Spinal cord (tissue), 10 donors: ENCODE measurements around the gene MAGEC2. TPM values are rescaled to one million over a fixed set of nuclear protein-coding genes. Genes with fewer than 3 reads are reported as not detected.
A peak's percentile ranks its signal among the peaks of the same experiment; 100 is the strongest.

Source experiments
- DNase-seq, 6 donors: peaks; one replicate each; pipeline versions ENCODE4 v3.0.0 to v3.0.0-alpha.2; 2013 to 2015; ENCODE audit warnings: low spot score in 6 of 6, low read depth in 4 of 6
- H3K27ac ChIP-seq: one replicate; pipeline ENCODE4 v1.5.1; 2013; ENCODE audit warnings: low read depth, low read length, control low read depth
- H3K27me3 ChIP-seq: one replicate; pipeline ENCODE4 v1.6.1; 2013; ENCODE audit warnings: low read length; ENCODE audit not compliant: control insufficient read depth, insufficient read depth
- H3K36me3 ChIP-seq: one replicate; pipeline ENCODE4 v1.6.1; 2013; ENCODE audit warnings: low read length; ENCODE audit not compliant: control insufficient read depth, insufficient read depth
- H3K4me1 ChIP-seq: one replicate; pipeline ENCODE4 v1.6.1; 2013; ENCODE audit warnings: low read length; ENCODE audit not compliant: control insufficient read depth, insufficient read depth
- H3K4me3 ChIP-seq: one replicate; pipeline ENCODE4 v1.5.1; 2013; ENCODE audit warnings: low read depth, low read length, control low read depth
- H3K9me3 ChIP-seq: one replicate; pipeline ENCODE4 v1.6.1; 2013; ENCODE audit warnings: low read length; ENCODE audit not compliant: control insufficient read depth, insufficient read depth
- WGBS: methylation state at CpG from one replicate; pipeline ENCODE4 v1.1.5; 2013; ENCODE audit warnings: missing lambda C conversion rate; ENCODE audit not compliant: insufficient coverage; 5-methylcytosine and 5-hydroxymethylcytosine counted together
- long read RNA-seq, 4 donors: transcript quantifications; one replicate each; lab custom pipeline, GENCODE V29; 2026
- polyA plus RNA-seq, 2 donors: library from polyadenylated mRNA; unstranded; fragments of 120-200 nt; gene quantifications; one replicate each; pipeline ENCODE4 v1.2.1, GENCODE V29; 2013; ENCODE audit not compliant: insufficient read length in 2 of 2
- total RNA-seq, 2 donors: library from RNA; depleted of rRNA in 1 of 2; stranded (reverse); fragments of 120-200 nt in 1 of 2; fragments of >200 nt in 1 of 2; gene quantifications; one replicate each; pipeline versions ENCODE4 v1.2.3 to v1.2.4, GENCODE V29; 2013 to 2014
- donor health status: healthy.

MAGEC2 gene, protein sequence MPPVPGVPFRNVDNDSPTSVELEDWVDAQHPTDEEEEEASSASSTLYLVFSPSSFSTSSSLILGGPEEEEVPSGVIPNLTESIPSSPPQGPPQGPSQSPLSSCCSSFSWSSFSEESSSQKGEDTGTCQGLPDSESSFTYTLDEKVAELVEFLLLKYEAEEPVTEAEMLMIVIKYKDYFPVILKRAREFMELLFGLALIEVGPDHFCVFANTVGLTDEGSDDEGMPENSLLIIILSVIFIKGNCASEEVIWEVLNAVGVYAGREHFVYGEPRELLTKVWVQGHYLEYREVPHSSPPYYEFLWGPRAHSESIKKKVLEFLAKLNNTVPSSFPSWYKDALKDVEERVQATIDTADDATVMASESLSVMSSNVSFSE
- not detected for total RNA-seq
- not detected for polyA plus RNA-seq
- long read RNA-seq, donor 1: 0 reads
- long read RNA-seq, donor 2: 0 reads
- long read RNA-seq, donor 3: 0 reads
- long read RNA-seq, donor 4: 0 reads

DNA sequence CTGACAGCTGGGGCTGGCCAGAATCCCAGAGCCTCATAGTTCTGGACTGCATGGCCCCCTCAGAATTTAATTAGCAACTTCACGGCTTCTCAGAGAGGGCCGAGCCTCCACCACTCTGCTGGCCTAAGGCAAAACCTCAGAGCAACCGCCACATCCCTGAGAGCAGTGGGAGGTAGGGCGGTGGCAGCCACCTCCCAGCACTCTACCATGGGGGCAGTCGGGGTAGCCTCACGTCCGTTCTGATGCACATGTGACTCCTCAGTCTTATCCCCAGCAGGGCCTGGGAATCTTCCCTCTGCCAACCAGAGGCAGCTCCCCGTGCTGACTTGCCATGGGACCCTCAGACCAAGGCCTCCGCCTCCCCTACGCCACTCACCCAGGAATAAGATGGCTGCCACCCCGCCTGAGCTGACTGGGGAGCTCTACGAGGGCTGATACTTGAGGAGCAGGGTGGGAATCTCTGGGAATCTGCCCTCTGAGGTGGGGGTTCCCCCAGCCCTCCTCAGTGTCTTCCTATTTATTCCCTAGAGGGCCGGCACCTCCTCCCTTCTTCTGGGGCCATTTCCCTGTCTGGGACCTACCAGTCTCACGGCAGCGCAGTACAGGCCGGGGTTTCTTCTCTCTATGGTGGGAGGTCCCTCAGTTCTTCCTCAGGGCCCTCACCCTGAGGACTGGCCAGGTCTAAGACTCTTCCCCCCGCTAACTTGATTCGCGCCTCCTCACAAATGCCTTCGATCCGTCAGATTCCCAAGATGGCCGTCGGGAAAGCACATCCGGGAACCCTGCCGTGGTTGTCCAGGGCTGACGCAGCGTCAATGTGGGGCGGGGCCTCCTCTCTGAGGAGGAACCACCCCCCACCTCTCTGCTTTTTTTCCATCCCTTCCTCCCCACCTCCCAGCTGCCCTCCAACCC lies at the start of gene MAGEC2:
TSS of gene MAGEC2 (minus strand) at position 769 of the 912 bp plus-strand sequence. CDS start 1,303 bp downstream, outside the sequence.
- 87% methylated on average over 26 of the region's 28 CpGs for WGBS
- no peaks in the 10 kb centered on the region for H3K4me1 ChIP-seq
- DNase-seq: no peak
- no peak within 1 kb of the TSS for H3K27ac ChIP-seq
- no peaks in the 10 kb centered on the region for H3K27me3 ChIP-seq
- H3K36me3 ChIP-seq: no peaks in the 10 kb centered on the region
- H3K9me3 ChIP-seq: no peaks in the 10 kb centered on the region
- no peak within 1 kb of the TSS for H3K4me3 ChIP-seq

DNA sequence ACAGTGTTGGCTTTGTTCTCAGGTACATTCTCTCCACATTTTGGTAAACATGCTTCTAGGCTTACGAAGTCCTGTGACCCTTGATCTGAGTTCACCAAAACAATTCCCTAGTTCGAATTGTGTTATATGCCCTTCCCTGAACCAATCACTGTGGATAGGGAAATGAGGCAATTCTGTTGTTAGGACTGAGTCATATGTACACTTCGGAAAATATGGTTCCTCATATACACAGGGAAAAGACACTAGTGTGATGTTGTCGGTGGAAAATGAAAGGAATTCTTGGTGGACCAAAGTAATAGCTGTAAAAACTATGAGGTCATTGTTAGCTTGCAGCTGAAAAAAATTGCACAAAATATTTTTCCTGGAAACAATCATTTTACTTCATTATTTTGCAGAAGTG lies 46.6 kb upstream of the MAGEC2 start:
- Histone ChIP-seq H3K9me3 (no peaks in the 10 kb centered on the region), H3K27me3 (no peaks in the 10 kb centered on the region), H3K36me3 (no peaks in the 10 kb centered on the region), H3K27ac (no peak overlapping the region), H3K4me3 (no peak overlapping the region), H3K4me1 (no peaks in the 10 kb centered on the region)
- DNase-seq: no peak
- WGBS: no CpG with 5 or more reads among the region's 4 CpGs

DNA sequence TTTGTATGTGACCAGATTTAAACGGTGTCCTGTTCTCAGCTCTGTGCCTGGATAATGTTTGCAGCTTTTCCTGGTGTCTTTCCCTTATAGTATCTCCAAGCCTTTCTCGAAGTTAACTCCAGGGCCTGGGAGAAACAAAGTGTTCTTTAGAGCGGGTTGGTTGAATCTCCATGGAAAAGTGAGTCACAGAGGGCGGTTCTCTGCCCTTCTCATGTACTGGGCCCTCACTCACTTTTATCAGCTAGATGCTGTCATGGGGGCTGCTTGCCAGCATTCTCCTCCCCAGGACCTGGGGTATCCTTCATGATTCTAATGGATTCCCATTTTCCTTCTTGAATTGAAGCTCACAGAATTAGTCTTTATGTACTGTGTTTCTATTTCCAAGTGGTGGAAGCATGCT lies 46.1 kb upstream of the MAGEC2 start:
- H3K27ac ChIP-seq: no peak overlapping the region
- no peak overlapping the region for H3K4me3 ChIP-seq
- H3K4me1 ChIP-seq: no peaks in the 10 kb centered on the region
- WGBS: 88% methylated on average over 1 of the region's 4 CpGs
- no peak for DNase-seq
- no peaks in the 10 kb centered on the region for H3K36me3 ChIP-seq
- no peaks in the 10 kb centered on the region for H3K27me3 ChIP-seq
- H3K9me3 ChIP-seq: no peaks in the 10 kb centered on the region

DNA sequence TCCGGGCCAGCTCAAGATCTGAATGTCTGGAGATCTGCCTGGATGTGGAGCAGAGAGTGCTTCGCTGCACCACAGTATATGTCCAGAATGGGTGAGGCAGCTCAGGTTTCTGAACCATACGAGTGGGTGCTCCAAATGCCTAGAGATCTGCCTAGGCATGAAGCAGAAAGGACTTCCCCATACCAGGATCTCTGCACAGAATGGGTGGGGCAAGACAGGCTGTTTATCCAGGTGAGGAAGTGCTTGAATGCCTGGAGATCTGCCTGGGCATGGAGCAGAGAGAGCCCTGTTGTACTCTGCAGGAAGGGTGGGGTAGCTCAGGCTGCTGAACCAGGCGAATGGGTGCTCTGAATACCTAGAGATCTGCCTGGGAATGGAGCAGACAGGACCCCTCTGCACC lies 45.4 kb upstream of the MAGEC2 start:
- no peak overlapping the region for H3K4me3 ChIP-seq
- no peak overlapping the region for H3K27ac ChIP-seq
- DNase-seq: no peak
- H3K9me3 ChIP-seq: no peaks in the 10 kb centered on the region
- no peaks in the 10 kb centered on the region for H3K36me3 ChIP-seq
- no peaks in the 10 kb centered on the region for H3K4me1 ChIP-seq
- 78% methylated on average over 4 of the region's 4 CpGs for WGBS
- no peaks in the 10 kb centered on the region for H3K27me3 ChIP-seq

DNA sequence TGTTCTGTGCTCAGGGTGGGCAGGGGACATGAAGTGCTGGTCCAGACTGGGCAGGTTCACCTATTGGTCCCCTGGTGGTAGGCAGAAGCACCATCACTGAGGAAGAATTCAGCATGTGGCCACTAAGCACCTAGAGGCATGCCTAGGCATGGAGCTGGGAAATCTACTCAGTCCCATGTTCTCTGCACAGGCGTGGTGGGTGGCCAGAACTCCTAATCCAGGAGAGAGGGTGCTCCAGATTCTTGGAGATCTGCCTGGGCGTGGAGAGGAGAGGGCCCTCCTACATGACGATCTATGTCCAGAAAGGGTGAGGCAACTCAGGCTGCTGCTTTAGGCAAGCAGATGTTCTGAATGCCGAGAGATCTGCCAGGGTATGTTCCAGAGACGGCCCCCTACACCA lies 44.6 kb upstream of the MAGEC2 start:
- Histone ChIP-seq H3K27me3 (no peaks in the 10 kb centered on the region), H3K27ac (no peak overlapping the region), H3K9me3 (no peaks in the 10 kb centered on the region), H3K4me3 (no peak overlapping the region), H3K36me3 (no peaks in the 10 kb centered on the region), H3K4me1 (no peaks in the 10 kb centered on the region)
- no peak for DNase-seq
- WGBS: 77% methylated on average over 5 of the region's 5 CpGs

DNA sequence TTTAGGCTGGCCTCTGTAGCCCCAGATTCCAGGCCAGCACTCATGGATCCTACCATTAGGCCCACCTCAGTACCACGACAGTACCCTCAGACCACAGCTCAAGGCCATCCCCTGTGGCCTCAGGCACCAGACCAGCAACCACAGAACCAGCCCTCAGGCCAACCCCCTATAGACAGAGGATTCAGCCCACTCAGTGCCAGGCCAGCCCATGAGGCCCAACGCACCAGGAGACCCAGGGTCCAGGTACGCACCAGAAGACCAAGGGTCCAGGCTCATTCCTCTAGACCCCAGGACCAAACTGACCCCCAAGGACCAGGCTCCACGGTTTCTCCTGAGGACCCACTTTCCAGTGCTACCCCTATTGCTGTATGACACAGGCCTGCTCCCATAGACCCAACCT lies 39.5 kb upstream of the MAGEC2 start:
- WGBS: 63% methylated on average over 4 of the region's 4 CpGs
- Histone ChIP-seq H3K9me3 (no peaks in the 10 kb centered on the region), H3K4me3 (no peak overlapping the region), H3K27me3 (no peaks in the 10 kb centered on the region), H3K4me1 (no peaks in the 10 kb centered on the region), H3K27ac (no peak overlapping the region), H3K36me3 (no peaks in the 10 kb centered on the region)
- no peak for DNase-seq

DNA sequence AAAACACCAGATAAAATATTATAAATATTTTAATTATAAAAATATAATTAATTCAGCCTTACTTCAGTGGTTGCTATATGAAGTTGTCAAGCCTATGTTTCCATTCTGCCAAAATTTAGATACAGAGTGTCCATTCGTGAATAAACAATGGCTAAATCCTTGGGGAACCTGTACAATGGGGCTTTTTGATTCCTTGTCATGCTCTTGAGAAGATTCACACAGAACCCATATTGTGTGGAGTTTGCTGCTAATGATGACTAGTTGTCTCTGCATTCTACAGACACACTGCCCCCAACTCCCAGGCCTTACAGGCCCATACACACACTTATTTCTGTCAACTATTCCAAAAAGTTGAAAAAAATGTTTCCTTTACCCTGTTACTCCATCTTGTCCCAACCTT lies 33.4 kb upstream of the MAGEC2 start:
- no peaks in the 10 kb centered on the region for H3K36me3 ChIP-seq
- H3K27ac ChIP-seq: no peak overlapping the region
- no peak for DNase-seq
- H3K4me3 ChIP-seq: no peak overlapping the region
- no peaks in the 10 kb centered on the region for H3K4me1 ChIP-seq
- peaks cover 2% of the 10 kb centered on the region for H3K9me3 ChIP-seq
- no peaks in the 10 kb centered on the region for H3K27me3 ChIP-seq
- no CpG with 5 or more reads among the region's 1 CpG for WGBS

DNA sequence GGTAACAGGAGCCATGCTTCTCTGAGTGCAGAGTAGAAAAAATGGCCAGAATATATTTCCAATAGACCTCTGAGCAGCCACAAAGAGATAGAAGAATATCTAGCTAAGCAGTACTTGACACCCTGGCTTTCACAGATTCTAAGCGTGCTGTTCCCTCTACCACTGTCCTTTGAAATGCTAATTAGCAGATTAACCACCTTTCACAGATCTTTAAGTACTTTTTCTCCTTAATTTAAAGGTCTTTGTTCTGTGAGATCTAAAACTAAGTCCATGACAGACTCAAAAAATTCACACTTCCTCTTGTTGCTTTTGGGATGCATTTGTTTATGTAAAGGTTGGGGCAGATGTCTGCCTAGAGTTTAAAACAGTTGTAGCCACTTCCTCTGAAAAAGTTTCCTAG lies 28.3 kb upstream of the MAGEC2 start:
- no peaks in the 10 kb centered on the region for H3K4me1 ChIP-seq
- no peak overlapping the region for H3K4me3 ChIP-seq
- no peaks in the 10 kb centered on the region for H3K36me3 ChIP-seq
- 0% methylated on average over 1 of the region's 1 CpG for WGBS
- DNase-seq: peak in 1 of 6 donors; percentile 2
- H3K27ac ChIP-seq: no peak overlapping the region
- peaks cover 2% of the 10 kb centered on the region for H3K9me3 ChIP-seq
- H3K27me3 ChIP-seq: no peaks in the 10 kb centered on the region

DNA sequence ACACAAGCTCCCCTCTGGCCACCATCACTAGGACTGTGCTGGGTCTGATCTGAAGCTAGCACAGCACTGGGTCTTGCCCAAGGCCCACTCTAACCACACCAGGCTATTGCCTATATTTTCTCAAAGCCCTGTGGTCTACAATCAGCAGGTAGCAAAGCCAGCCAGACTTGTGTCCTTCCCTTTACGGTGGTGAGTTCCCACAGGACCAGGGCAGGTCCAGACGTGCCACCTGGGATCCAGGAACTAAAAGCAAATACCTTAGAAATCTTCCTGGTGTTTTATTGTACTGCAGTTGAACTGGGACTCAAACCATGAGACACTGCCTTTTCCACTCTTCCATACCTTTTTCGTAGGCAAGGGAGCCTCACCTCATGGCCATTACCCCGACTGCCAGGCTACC lies 9.0 kb upstream of the MAGEC2 start:
- H3K27me3 ChIP-seq: no peaks in the 10 kb centered on the region
- 62% methylated on average over 3 of the region's 4 CpGs for WGBS

More for the DNA sequence above, 9.0 kb upstream of the MAGEC2 start:
- Histone ChIP-seq H3K4me1 (no peaks in the 10 kb centered on the region), H3K27ac (no peak overlapping the region), H3K36me3 (no peaks in the 10 kb centered on the region), H3K4me3 (no peak overlapping the region), H3K9me3 (no peaks in the 10 kb centered on the region)
- DNase-seq: no peak
